COLO668 (cell line): ENCODE measurements around the gene RABL2B.

Experiments used
- DNase-seq: peaks from one replicate; lab custom pipeline; 2025; ENCODE audit not compliant: unreplicated experiment; lab: John Stamatoyannopoulos, UW

RABL2B gene

DNA sequence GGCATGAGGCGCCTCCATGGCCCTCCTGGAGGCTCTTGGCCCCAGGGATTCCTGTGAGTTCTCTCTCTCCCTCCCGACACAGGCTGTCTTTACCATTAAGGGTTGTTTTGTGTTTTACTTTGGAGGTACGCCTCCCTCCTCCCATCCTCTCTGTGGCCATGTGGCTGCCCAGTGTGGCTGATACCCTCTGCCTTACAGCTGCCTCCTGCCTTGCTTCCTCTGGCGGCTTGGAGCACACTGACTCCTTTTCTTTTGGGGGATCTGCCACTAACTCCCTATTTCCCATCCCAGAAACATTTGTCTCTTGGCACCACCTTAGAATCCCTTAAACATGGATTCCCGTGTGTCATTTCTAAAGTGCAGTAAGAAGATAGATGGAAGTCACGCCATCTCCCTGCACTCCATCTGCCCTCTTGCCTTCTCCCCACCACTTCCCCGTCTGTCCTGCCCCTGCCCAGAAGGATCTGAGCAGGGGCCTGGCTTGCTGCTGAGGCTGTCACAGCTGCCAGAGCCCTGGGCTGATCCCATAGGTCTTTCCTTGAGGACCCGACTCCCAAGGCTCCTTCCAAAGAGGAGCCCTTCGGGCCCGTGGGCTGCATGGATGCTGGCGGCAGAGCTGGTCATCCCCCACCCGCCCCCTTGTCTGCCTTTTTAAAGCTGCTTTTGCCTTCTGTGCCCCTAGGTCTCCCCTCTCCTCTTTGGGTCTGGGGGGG is 60.6 kb downstream of the RABL2B start:
- no peak for DNase-seq

DNA sequence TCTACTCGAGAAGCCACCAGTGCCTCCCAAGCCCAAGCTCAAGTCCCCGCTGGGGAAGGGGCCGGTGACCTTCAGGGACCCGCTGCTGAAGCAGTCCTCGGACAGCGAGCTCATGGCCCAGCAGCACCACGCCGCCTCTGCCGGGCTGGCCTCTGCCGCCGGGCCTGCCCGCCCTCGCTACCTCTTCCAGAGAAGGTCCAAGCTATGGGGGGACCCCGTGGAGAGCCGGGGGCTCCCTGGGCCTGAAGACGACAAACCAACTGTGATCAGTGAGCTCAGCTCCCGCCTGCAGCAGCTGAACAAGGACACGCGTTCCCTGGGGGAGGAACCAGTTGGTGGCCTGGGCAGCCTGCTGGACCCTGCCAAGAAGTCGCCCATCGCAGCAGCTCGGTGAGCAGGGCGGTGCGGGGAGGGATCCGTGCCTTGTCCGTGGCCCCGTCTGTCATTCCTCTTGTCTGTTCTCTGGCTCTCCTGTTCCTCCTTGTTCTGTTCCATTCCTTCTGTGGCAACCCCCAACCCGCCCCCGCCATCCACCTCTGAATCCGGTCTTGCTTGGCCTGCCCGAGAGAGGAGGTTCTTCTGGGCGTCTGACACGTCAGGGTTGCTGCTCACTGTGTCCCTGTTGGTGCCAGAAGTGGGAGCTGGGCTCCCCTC is 61.3 kb downstream of the RABL2B start:
- no peak for DNase-seq

DNA sequence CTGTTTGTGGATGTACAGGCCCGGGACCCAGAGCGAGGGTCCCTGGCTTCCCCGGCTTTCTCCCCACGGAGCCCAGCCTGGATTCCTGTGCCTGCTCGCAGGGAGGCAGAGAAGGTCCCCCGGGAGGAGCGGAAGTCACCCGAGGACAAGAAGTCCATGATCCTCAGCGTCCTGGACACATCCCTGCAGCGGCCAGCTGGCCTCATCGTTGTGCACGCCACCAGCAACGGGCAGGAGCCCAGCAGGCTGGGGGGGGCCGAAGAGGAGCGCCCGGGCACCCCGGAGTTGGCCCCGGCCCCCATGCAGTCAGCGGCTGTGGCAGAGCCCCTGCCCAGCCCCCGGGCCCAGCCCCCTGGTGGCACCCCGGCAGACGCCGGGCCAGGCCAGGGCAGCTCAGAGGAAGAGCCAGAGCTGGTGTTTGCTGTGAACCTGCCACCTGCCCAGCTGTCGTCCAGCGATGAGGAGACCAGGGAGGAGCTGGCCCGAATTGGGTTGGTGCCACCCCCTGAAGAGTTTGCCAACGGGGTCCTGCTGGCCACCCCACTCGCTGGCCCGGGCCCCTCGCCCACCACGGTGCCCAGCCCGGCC is 62.1 kb downstream of the RABL2B start:
- DNase-seq: no peak

DNA sequence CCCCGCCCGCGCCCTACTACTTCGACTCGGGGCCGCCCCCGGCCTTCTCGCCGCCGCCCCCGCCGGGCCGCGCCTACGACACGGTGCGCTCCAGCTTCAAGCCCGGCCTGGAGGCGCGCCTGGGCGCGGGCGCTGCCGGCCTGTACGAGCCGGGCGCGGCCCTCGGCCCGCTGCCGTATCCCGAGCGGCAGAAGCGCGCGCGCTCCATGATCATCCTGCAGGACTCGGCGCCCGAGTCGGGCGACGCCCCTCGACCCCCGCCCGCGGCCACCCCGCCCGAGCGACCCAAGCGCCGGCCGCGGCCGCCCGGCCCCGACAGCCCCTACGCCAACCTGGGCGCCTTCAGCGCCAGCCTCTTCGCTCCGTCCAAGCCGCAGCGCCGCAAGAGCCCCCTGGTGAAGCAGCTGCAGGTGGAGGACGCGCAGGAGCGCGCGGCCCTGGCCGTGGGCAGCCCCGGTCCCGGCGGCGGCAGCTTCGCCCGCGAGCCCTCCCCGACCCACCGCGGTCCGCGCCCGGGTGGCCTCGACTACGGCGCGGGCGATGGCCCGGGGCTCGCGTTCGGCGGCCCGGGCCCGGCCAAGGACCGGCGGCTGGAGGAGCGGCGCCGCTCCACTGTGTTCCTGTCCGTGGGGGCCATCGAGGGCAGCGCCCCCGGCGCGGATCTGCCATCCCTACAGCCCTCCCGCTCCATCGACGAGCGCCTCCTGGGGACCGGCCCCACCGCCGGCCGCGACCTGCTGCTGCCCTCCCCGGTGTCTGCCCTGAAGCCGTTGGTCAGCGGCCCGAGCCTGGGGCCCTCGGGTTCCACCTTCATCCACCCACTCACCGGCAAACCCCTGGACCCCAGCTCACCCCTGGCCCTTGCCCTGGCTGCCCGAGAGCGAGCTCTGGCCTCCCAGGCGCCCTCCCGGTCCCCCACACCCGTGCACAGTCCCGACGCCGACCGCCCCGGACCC is 62.9 kb downstream of the RABL2B start:
- no peak for DNase-seq

DNA sequence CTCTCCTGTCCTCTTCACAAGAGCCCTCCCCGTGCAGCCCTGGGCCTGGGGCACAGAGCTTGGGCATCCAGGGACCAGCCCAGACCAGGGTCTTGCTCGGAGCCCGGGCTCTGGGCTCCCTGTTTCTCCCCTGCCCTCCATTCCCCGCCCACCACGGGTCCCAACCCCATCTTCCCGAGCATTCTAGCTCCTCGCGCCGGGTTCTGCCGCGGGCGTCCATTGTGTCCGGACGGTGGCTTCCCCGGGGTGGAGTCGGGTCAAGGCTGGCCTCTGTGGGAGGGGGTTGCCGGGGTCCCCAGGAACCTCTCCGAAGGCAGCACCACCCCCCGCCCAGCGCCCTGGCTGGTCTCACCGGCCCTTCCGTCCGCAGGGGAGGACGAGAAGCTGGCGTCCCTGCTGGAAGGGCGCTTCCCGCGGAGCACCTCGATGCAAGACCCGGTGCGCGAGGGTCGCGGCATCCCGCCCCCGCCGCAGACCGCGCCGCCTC is 63.6 kb downstream of the RABL2B start:
- DNase-seq: no peak

DNA sequence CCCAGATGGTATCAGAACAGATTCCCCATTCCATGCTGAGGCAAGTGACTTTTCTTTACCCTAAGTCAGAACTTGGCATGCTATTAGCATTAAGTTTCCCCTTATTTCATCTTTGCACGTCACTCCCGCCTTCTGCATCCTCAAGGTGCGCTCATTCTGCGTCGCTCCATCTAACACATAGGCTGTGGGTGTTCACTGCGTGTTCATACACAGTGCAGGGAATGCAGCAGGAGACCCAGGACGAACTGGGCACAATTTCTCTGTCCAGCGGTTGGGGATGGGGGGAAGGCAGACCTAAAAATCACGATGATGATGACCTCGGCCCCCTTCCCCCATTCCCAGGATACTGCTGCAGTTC is 65.1 kb downstream of the RABL2B start:
- DNase-seq: no peak

DNA sequence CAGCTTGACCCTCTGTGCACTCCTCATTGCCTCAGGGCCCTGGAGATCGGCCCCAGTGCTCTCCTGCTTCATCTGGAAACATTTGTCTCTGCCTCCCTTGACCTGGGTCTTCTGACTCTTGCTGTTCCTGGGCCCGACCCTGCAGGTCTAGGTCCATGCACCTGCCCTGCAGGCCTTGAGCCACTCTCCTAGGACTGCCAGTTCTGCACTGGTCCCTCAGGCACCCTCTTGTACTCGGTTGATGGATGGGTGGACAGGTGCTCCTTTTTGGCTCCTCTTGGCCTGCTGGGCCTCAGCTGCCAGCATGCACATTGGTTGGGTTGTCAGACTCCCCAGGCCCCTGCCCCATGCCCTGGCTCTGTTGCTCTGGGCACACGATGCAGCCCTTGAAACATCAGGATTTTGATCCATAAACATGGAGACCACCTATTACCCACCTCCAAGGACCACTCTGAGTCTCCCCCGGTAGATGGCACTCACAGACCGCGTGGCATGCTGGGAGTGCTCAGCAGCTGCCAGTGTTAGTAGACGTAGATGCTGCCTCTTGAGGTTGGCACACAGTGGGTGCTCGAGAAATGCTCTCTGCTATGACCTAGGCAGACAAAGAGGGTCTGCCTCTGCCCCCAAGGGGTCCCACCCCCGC is 65.6 kb downstream of the RABL2B start:
- peak; percentile 30 for DNase-seq
